Measurements from ENCODE around the gene OPRM1. TPM values are rescaled to one million over a fixed set of nuclear protein-coding genes. Genes with fewer than 3 reads are reported as not detected.
A peak's percentile ranks its signal among the peaks of the same experiment; 100 is the strongest.

OPRM1 gene
- total RNA-seq, 3 donors from 2014 or later, result not detected

DNA sequence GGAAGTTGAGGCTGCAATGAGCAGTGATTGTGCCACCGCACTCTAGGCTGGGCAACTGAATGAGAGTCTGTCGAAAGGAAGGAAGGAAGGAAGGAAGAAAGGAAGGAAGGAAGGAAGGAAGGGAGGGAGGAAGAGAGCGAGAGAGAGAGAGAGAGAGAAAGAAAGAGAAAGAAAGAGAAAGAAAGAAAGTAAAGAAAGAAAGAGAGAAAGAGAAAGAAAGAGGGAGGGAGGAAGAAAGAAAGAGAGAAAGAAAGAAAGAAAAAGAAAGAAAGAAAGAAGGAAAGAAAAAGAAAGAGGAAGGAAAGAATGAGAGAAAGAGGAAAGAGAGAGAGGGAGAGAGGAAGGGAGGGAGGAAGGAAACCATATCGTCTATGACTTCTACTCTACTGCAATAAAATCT is 60.2 kb downstream of the OPRM1 start:
- no peak overlapping the region for H3K4me3 Mint-ChIP-seq

DNA sequence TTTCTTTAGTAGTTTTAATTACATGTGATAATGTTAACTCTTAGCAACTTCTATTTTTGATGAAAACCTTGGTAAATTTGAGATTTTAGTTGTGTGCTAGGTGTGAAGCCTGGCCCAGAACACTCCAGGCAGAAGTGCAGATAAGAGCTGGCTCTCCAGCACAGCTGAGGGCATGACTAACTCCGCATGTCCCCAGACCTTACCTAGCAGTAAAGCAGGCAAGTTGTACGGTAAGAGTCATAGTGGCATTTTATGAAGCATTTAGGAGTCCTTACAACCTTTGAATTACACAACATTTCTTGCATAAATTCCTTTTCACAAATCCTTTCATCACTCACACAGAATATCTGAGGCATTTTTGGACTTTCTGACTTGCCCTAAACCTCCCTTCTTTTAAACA is 67.2 kb downstream of the OPRM1 start:
- ATAC-seq, result no peak
- Mint-ChIP-seq H3K27me3 (ENCODE audit: low read depth) (peaks cover 12% of the 10 kb centered on the region), H3K4me1 (ENCODE audit: low read depth) (no peaks in the 10 kb centered on the region), H3K9me3 (peaks cover 7% of the 10 kb centered on the region), H3K36me3 (ENCODE audit: insufficient read depth) (no peaks in the 10 kb centered on the region), H3K4me3 (no peak overlapping the region)
- DNase-seq, result no peak

More for the DNA sequence above, 60.2 kb downstream of the OPRM1 start:
- Mint-ChIP-seq H3K4me1 (ENCODE audit: low read depth) (no peaks in the 10 kb centered on the region), H3K9me3 (no peaks in the 10 kb centered on the region), H3K36me3 (ENCODE audit: insufficient read depth) (no peaks in the 10 kb centered on the region), H3K27me3 (ENCODE audit: low read depth) (peaks cover 9% of the 10 kb centered on the region)
- no peak for ATAC-seq
- DNase-seq, result no peak

DNA sequence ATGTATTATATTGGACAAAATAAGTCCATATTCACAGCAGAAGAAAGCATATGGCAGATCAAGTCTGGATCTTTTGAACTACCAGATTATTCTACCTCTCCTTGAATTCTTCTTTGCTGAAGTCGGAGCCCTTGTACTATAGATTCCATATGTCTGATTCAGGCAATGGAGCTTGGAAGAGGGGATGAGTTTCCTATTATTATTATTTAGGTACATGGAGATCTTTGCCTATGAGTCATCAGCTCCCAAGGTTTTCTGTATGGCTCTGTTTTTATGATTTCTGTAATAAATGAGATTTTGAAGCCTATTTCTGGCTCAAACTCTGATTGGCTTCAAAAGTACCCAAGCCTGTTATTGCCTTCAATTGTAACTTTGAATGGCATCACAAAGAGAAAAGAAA is 72.0 kb downstream of the OPRM1 start:
- DNase-seq (no peak), ATAC-seq (no peak)
- Mint-ChIP-seq H3K4me1 (ENCODE audit: low read depth) (no peaks in the 10 kb centered on the region), H3K4me3 (no peak overlapping the region), H3K36me3 (ENCODE audit: insufficient read depth) (no peaks in the 10 kb centered on the region), H3K27me3 (ENCODE audit: low read depth) (peaks cover 13% of the 10 kb centered on the region), H3K9me3 (peaks cover 5% of the 10 kb centered on the region)

DNA sequence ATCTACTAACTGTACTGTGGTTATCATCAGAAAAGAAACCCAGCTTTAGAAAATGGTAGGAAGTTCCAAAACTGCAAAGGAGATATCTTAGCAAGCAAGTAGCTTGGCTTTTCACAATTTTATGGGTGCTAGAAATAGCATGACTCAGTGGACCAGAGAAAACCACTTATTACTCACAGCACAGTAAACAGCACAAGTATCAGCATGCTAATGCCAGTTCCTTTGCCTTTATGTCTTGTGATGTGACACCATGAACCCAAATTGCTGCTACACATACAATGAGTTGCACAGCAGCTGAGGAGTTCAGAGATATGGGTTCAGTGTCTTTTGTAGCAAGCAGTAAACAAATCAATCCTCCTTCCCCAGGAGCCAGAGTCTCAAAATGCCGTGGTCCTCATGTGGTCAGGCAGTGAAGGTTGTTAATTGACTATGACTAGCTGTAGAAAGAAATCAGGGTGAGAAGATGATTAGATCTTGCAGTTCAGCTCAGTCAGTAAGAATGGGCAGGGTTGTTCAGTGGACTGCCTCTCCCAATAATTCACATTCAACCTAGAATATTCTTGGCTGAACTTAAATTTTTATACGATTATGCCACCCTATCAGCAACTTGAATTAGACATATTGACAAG is 73.3 kb downstream of the OPRM1 start:
- peak; percentile 71 to 73 for ATAC-seq
- Mint-ChIP-seq H3K4me3 (no peak overlapping the region), H3K4me1 (ENCODE audit: low read depth) (no peaks in the 10 kb centered on the region), H3K36me3 (ENCODE audit: insufficient read depth) (no peaks in the 10 kb centered on the region), H3K27me3 (ENCODE audit: low read depth) (peaks cover 13% of the 10 kb centered on the region), H3K9me3 (no peaks in the 10 kb centered on the region)
- DNase-seq, result no peak

DNA sequence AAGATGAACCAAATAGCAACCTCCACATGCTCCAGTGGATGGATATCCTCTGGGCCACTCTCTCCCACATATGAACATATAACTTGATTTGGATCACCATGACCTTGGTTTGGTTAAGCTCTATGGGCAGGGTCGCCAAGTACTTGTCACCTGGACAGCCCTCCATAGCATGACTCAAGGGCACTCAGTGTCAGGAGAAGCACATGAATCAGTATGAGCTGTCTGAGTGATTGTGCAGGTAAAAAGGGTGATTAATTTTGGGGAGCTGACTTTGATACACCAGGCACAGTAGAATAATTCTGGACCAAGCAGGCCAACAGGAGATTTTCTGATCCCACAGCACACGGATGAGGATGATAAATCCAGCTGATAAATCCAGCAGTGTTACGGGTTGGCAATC is 74.4 kb downstream of the OPRM1 start:
- peaks cover 9% of the 10 kb centered on the region for H3K27me3 Mint-ChIP-seq (ENCODE audit: low read depth)
- no peak for DNase-seq
- no peaks in the 10 kb centered on the region for H3K9me3 Mint-ChIP-seq
- H3K4me3 Mint-ChIP-seq, result no peak overlapping the region
- no peaks in the 10 kb centered on the region for H3K36me3 Mint-ChIP-seq (ENCODE audit: insufficient read depth)
- no peak for ATAC-seq
- H3K4me1 Mint-ChIP-seq (ENCODE audit: low read depth), result no peaks in the 10 kb centered on the region

DNA sequence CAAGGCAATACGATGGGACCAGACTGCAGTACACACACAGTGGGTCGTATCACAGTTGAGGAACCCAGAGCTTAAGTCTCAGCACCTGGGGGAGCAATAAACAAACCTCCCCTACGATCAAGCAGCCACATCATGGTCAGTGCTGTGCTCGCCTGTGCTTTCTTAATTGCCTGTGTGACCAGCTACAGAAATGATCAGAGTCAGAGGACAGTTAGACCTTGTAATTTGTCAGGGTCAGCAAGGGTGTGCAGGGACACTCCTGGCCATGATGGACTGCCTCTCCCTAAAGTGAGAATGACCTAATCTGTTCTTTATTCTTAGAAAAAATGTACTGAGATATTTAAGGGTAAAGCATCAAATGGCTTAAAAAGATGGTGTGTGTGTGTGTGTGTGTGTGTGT is 78.4 kb downstream of the OPRM1 start:
- H3K4me1 Mint-ChIP-seq (ENCODE audit: low read depth), result no peaks in the 10 kb centered on the region
- no peaks in the 10 kb centered on the region for H3K9me3 Mint-ChIP-seq
- DNase-seq (no peak), ATAC-seq (no peak)
- H3K4me3 Mint-ChIP-seq, result no peak overlapping the region
- no peaks in the 10 kb centered on the region for H3K36me3 Mint-ChIP-seq (ENCODE audit: insufficient read depth)
- peaks cover 10% of the 10 kb centered on the region for H3K27me3 Mint-ChIP-seq (ENCODE audit: low read depth)

DNA sequence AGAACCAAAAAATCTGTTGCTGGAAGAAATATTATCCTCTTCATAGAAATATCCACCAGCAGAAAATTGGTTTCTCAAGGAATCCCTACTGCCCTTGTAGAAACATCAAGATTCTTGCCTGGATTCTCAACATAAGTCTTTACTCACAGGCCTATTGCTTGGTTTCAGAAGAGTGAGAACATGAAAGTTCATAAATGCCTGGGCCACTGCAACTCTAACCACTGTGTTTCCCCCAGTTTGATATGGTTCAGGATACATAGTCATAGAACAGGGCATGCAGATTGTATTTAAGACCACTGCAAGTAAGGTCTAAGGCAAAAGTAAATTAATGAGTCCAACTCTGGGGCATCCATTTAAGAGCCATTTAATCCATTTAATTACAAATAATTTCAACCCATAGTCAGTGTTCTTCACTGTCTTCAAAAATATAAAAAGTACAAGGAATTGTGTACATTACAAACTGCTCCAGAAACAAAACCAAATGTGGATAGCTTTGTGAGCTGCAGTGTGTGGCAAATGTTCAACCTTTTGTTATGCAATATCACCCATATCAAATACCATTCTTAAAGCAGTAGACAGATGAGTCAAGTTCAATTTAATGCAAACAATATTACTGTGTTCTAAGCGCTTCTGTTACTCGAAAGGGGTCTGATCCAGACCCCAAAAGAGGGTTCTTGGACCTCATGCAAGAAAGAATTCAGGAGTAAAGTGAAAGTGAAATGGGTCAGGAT is 83.3 kb downstream of the OPRM1 start:
- H3K36me3 Mint-ChIP-seq (ENCODE audit: insufficient read depth), result no peaks in the 10 kb centered on the region
- no peaks in the 10 kb centered on the region for H3K4me1 Mint-ChIP-seq (ENCODE audit: low read depth)
- DNase-seq (no peak), ATAC-seq (no peak)
- no peaks in the 10 kb centered on the region for H3K9me3 Mint-ChIP-seq
- no peak overlapping the region for H3K4me3 Mint-ChIP-seq
- peaks cover 6% of the 10 kb centered on the region for H3K27me3 Mint-ChIP-seq (ENCODE audit: low read depth)

DNA sequence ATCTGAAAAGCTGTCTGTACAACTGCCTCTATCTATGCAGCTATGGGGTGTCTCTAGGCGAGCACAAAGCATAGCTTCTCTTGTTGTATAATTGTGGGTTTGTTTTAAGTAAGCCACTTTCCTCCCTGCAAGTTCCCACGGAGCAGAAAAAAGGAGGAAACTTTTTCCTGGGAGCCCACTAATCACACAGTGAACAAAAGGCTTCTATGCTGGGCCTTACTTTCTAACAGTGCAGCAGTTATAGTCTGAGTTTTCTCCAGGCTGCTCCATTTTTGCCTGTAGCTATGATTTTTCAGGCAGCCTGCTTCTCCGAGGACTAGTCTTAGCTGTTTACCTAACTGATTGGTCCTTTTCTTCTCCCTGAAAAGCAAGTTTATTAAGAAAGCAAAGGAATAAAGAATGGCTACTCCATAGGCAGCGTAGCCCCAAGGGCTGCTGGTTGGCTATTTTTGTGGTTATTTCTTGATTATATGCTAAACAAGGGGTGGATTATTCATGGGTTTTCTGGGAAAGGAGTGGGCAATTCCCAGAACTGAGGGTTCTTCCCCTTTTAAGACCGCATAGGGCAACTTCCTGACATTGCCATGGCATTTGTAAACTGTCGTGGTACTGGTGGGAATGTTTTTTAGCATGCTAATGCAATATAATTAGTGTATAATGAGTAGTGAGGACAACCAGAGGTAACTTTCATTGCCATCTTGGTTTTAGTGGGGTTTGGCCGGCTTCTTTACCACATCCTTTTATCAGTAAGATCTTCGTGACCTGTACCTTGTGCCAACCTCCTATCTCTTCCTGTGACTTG is 84.3 kb downstream of the OPRM1 start:
- H3K4me3 Mint-ChIP-seq, result no peak overlapping the region
- no peaks in the 10 kb centered on the region for H3K4me1 Mint-ChIP-seq (ENCODE audit: low read depth)
- no peak for ATAC-seq
- no peaks in the 10 kb centered on the region for H3K36me3 Mint-ChIP-seq (ENCODE audit: insufficient read depth)
- H3K9me3 Mint-ChIP-seq, result no peaks in the 10 kb centered on the region
- DNase-seq, result no peak
- H3K27me3 Mint-ChIP-seq (ENCODE audit: low read depth), result peaks cover 6% of the 10 kb centered on the region

DNA sequence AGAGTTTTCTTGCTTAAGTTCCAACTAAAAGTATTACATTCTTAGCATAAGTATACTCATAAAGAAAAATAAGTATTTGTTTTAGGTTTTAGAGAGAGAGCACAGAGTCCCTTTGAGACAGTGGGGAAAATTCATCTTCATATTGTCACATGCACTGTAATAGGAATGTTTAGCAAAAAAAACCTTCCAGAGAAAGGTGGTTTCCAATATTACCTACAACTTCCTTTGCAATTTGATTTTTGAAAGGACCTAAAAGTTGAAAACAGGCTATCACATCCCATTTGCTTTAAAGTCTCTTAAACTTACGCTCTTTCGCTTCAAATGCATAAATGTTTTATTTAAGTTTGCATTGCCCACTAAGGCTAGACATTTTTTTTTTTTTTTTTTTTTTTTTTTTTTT is 86.4 kb downstream of the OPRM1 start:
- H3K36me3 Mint-ChIP-seq (ENCODE audit: insufficient read depth), result no peaks in the 10 kb centered on the region
- no peaks in the 10 kb centered on the region for H3K4me1 Mint-ChIP-seq (ENCODE audit: low read depth)
- peaks cover 2% of the 10 kb centered on the region for H3K27me3 Mint-ChIP-seq (ENCODE audit: low read depth)
- no peaks in the 10 kb centered on the region for H3K9me3 Mint-ChIP-seq
- DNase-seq, result no peak
- H3K4me3 Mint-ChIP-seq, result no peak overlapping the region
- ATAC-seq, result no peak

DNA sequence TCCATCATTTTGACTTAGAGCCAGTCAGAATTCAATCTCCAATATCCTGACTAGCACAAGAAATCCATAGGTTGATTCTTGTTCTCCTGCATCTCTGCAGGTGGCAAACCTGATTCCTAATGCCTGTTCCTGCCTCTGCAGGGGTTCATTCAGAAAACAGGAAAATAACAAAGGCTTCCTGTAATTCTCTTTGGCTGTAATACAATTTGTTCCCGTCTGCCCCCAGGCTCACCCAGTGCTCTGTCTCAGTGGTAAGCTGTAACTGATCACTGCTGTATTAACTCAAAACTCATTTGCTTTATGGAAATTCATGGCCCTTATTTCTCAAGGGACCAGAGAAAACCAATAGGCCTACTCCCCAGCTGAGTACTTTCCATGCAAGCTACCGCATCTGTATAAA is 88.6 kb downstream of the OPRM1 start:
- ATAC-seq (no peak), DNase-seq (no peak)
- Mint-ChIP-seq H3K36me3 (ENCODE audit: insufficient read depth) (no peaks in the 10 kb centered on the region), H3K27me3 (ENCODE audit: low read depth) (peaks cover 4% of the 10 kb centered on the region), H3K4me1 (ENCODE audit: low read depth) (no peaks in the 10 kb centered on the region), H3K4me3 (no peak overlapping the region), H3K9me3 (no peaks in the 10 kb centered on the region)

DNA sequence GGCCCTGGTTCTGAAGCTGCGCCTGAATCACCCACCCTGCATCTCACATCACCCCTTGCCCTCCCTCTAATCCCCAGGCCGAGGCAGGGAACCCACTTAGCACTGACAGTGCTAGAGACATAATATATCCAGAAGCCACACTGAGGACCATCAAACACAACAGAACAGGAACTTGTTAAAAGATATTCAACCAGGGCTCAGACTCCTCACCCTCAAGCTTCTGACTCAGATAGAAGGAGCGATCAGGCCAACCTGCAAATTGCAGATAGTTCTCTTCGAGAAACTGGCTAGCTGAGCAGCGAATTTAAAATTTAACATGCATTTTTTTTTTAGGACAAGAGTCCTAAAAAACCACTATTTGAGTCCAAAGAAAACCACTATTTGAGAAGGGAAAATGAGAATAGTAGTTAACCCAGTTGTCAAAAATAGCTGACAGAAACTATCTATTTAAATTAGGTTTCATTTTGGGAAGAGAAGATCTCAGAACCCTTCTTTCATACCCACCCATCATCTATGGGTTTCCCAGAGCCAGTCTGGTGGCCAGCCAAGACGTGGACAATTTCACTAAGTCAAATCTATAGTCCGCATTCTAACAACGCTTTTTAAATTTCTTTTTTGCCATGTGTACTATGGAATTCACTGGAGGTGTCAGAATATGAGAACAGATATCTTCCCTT is 95.6 kb downstream of the OPRM1 start:
- H3K4me1 Mint-ChIP-seq (ENCODE audit: low read depth), result no peaks in the 10 kb centered on the region
- DNase-seq, result no peak
- H3K4me3 Mint-ChIP-seq, result no peak overlapping the region
- no peak for ATAC-seq
- no peaks in the 10 kb centered on the region for H3K9me3 Mint-ChIP-seq
- H3K36me3 Mint-ChIP-seq (ENCODE audit: insufficient read depth), result no peaks in the 10 kb centered on the region
- peaks cover 5% of the 10 kb centered on the region for H3K27me3 Mint-ChIP-seq (ENCODE audit: low read depth)

DNA sequence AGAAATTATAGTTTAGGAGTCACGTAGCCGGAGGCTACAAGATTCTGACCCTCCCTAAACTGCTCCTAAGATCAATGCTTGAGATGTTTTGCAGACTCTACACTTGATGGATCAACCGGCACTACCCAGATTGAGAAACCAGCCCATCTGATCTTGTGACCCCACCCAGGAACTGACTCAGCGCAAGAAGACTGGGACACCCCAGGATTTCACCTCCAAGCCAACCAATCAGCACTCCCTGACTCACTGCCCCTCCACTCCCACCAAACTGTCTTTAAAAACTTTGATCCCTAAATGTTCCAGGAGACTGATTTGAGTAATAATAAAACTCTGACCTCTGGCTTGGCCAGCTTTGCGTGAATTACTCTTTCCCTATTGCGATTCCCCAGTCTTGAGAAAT is 99.8 kb downstream of the OPRM1 start:
- Mint-ChIP-seq H3K36me3 (ENCODE audit: insufficient read depth) (no peaks in the 10 kb centered on the region), H3K4me1 (ENCODE audit: low read depth) (peaks cover 2% of the 10 kb centered on the region), H3K9me3 (no peaks in the 10 kb centered on the region), H3K4me3 (no peak overlapping the region), H3K27me3 (ENCODE audit: low read depth) (peaks cover 3% of the 10 kb centered on the region)
- ATAC-seq (no peak), DNase-seq (no peak)

DNA sequence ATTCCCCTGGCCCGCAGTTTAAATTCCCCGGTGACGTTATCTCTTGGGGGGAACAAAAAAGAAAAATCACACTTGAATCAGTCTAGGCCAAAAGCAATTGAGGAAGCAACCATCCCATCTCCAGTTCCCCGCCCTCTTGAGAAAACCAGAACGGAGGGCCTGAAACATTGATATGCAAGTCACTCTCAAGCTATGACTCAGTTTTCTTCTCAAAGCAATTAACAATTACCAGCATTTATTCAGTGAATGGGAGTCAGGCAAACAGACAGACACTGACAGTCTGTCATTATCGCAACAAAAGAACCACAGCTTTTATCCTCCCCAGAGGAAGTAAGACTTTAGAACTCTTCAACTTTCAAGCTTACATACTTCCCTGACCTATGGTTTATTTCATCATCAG is 100.9 kb downstream of the OPRM1 start:
- no peak overlapping the region for H3K4me3 Mint-ChIP-seq
- H3K9me3 Mint-ChIP-seq, result no peaks in the 10 kb centered on the region

DNA sequence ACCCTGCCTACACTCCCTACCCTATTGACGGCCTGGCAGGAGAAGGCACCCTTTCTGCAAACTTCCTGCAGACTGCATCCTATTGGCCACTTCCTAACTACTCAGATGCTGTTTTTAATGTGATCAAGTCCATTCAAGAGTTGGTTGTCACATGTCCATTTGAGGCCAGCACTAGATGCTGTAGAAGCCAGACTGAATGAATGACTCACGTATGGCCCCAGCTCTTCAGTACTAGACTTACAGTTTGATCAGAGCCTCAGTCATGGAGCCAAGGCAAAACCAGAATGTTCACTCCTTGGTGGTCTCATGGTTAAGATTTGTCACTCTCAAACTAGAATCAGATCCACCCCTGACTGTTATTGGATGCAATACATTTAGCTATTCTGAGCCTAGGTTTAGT is 101.7 kb downstream of the OPRM1 start:
- Mint-ChIP-seq H3K4me1 (ENCODE audit: low read depth) (peaks cover 2% of the 10 kb centered on the region), H3K36me3 (ENCODE audit: insufficient read depth) (no peaks in the 10 kb centered on the region), H3K4me3 (no peak overlapping the region), H3K9me3 (no peaks in the 10 kb centered on the region), H3K27me3 (ENCODE audit: low read depth) (peaks cover 3% of the 10 kb centered on the region)
- ATAC-seq (no peak), DNase-seq (no peak)

More for the DNA sequence above, 100.9 kb downstream of the OPRM1 start:
- H3K36me3 Mint-ChIP-seq (ENCODE audit: insufficient read depth), result no peaks in the 10 kb centered on the region
- ATAC-seq (peak in 1 of 2 donors; percentile 35), DNase-seq (no peak)
- peaks cover 3% of the 10 kb centered on the region for H3K27me3 Mint-ChIP-seq (ENCODE audit: low read depth)
- peaks cover 2% of the 10 kb centered on the region for H3K4me1 Mint-ChIP-seq (ENCODE audit: low read depth)
